Liver (tissue), 9 donors: Measurements from ENCODE around the gene TIGIT. TPM values are rescaled to one million over a fixed set of nuclear protein-coding genes. Genes with fewer than 3 reads are reported as not detected.

Source experiments
- DNase-seq: peaks from one replicate; pipeline ENCODE4 v3.0.0-alpha.2; 2017; ENCODE audit warnings: low spot score
- H3K27ac ChIP-seq, 2 donors: one replicate each; pipeline ENCODE4 v1.7.0; 2013; ENCODE audit warnings: inconsistent platforms in 2 of 2, low read length in 2 of 2, control low read depth in 1 of 2, low read depth in 1 of 2, mild to moderate bottlenecking in 1 of 2
- H3K27me3 ChIP-seq, 4 donors: one replicate each; pipeline versions ENCODE4 v1.6.1 to v1.7.0; 2013; ENCODE audit warnings: low read length in 3 of 4, inconsistent platforms in 1 of 4, mild to moderate bottlenecking in 1 of 4, moderate library complexity in 1 of 4; ENCODE audit not compliant: control insufficient read depth in 4 of 4, insufficient read depth in 4 of 4
- H3K36me3 ChIP-seq, 4 donors: one replicate each; pipeline versions ENCODE4 v1.6.1 to v1.7.0; 2013; ENCODE audit warnings: low read length in 3 of 4, mild to moderate bottlenecking in 3 of 4, low read depth in 1 of 4, moderate library complexity in 1 of 4; ENCODE audit not compliant: control insufficient read depth in 4 of 4, insufficient read depth in 3 of 4
- H3K4me1 ChIP-seq, 4 donors: one replicate each; pipeline versions ENCODE4 v1.6.1 to v1.7.0; 2013; ENCODE audit warnings: low read length in 3 of 4, mild to moderate bottlenecking in 3 of 4, moderate library complexity in 1 of 4; ENCODE audit not compliant: control insufficient read depth in 4 of 4, insufficient read depth in 4 of 4
- H3K4me3 ChIP-seq, 3 donors: one replicate each; pipeline versions ENCODE4 v1.6.1 to v1.7.0; 2013; ENCODE audit warnings: low read length in 3 of 3, control low read depth in 1 of 3, low read depth in 1 of 3, mild to moderate bottlenecking in 1 of 3
- H3K9ac ChIP-seq, 2 donors: one replicate each; pipeline ENCODE4 v1.7.0; 2013; ENCODE audit warnings: low read length in 2 of 2, mild to moderate bottlenecking in 2 of 2, moderate library complexity in 2 of 2, control low read depth in 1 of 2, low read depth in 1 of 2
- H3K9me3 ChIP-seq, 4 donors: one replicate each; pipeline versions ENCODE4 v1.6.1 to v1.7.0; 2013; ENCODE audit warnings: low read length in 3 of 4; ENCODE audit not compliant: control insufficient read depth in 4 of 4
- ATF3 ChIP-seq: IDR thresholded peaks from 2 replicates; pipeline ENCODE4 v1.6.1; 2016; ENCODE audit warnings: antibody characterized with exemption
- FOXA1 ChIP-seq: IDR thresholded peaks from 2 replicates; pipeline ENCODE4 v1.6.1; 2016; ENCODE audit warnings: antibody characterized with exemption
- GABPA ChIP-seq, 2 donors: IDR thresholded peaks in 1 of 2; conservative IDR thresholded peaks in 1 of 2; 2 replicates each; pipeline ENCODE4 v1.6.1; 2016; ENCODE audit warnings: antibody characterized with exemption in 2 of 2, mild to moderate bottlenecking in 1 of 2, moderate library complexity in 1 of 2
- HNF4A ChIP-seq, 2 donors: conservative IDR thresholded peaks; 2 replicates each; pipeline ENCODE4 v1.6.1; 2016; ENCODE audit warnings: antibody characterized with exemption in 2 of 2, mild to moderate bottlenecking in 2 of 2
- HNF4G ChIP-seq: IDR thresholded peaks from 2 replicates; pipeline ENCODE4 v1.6.1; 2016; ENCODE audit warnings: antibody characterized with exemption
- JUND ChIP-seq, 2 donors: IDR thresholded peaks; 2 replicates each; pipeline ENCODE4 v1.6.1; 2016; ENCODE audit warnings: antibody characterized with exemption in 2 of 2
- RAD21 ChIP-seq, 2 donors: IDR thresholded peaks; 2 replicates each; pipeline ENCODE4 v1.6.1; 2016; ENCODE audit warnings: antibody characterized with exemption in 2 of 2, mild to moderate bottlenecking in 2 of 2
- SP1 ChIP-seq: IDR thresholded peaks from 2 replicates; pipeline ENCODE4 v1.6.1; 2018; ENCODE audit warnings: antibody characterized with exemption, mild to moderate bottlenecking
- YY1 ChIP-seq: IDR thresholded peaks from 2 replicates; pipeline ENCODE4 v1.6.1; 2016; ENCODE audit warnings: antibody characterized with exemption, mild to moderate bottlenecking
- ZBTB33 ChIP-seq: IDR thresholded peaks from 2 replicates; pipeline ENCODE4 v1.6.1; 2016; ENCODE audit warnings: antibody characterized with exemption
- WGBS: extraction: QIAGEN DNeasy Blood & Tissue Kit; methylation state at CpG from one replicate; pipeline ENCODE4 v1.1.7; 2013; 5-methylcytosine and 5-hydroxymethylcytosine counted together
- polyA plus RNA-seq, 2 donors: library from polyadenylated mRNA; stranded (reverse) in 1 of 2; unstranded in 1 of 2; fragments of 200-250 nt in 1 of 2; fragments of >200 nt in 1 of 2; fragmentation: Nextera tagmentation in 1 of 2; extraction: Ambion mirVana in 1 of 2; gene quantifications; one replicate each; pipeline versions ENCODE4 v1.2.1 to v1.2.3, GENCODE V29; 2013 to 2015
- total RNA-seq, 2 donors: library from RNA; depleted of rRNA; stranded (reverse); fragments of >200 nt; gene quantifications; one replicate each; pipeline ENCODE4 v1.2.3, GENCODE V29; 2014
- TF ChIP-seq, protein P1 (sequence below): IDR thresholded peaks from 2 replicates; pipeline ENCODE4 v1.6.1; 2016; ENCODE audit warnings: antibody characterized with exemption, mild to moderate bottlenecking
- TF ChIP-seq, protein P2 (sequence below): fragments of 150-350 bp; IDR thresholded peaks from 2 replicates; pipeline ENCODE4 v1.5.1; 2017; ENCODE audit warnings: improper control_type of control experiment, low read depth, low read length; ENCODE audit not compliant: missing input control
- TF ChIP-seq, protein P3 (sequence below): IDR thresholded peaks from 2 replicates; pipeline ENCODE4 v1.6.1; 2016; ENCODE audit warnings: antibody characterized with exemption
- donor health status: healthy.
- donor health status: healthy.
- donor health status: healthy.
- donor health status: healthy.
- donor health status: healthy.

The TIGIT gene
- total and polyA plus RNA-seq, 4 donors, result 0.06 to 0.92 (median 0.38) TPM

DNA sequence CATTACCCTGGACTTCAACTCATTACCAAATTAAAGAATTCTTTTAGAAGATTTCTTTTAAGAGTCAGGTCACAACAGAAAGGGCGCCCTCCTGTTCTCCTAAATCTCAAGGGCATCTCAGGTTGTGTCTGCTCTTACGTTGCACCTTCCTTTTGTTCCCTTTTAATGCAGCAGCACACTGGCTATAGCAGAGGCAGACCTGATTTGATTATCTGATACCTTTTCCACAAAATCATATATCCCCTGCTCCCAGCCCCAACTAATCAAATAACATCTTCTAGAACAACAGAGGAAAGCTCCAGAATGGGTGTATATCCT lies 40.1 kb downstream of the TIGIT start (continued):
- no peak for TF ChIP-seq ATF3

DNA sequence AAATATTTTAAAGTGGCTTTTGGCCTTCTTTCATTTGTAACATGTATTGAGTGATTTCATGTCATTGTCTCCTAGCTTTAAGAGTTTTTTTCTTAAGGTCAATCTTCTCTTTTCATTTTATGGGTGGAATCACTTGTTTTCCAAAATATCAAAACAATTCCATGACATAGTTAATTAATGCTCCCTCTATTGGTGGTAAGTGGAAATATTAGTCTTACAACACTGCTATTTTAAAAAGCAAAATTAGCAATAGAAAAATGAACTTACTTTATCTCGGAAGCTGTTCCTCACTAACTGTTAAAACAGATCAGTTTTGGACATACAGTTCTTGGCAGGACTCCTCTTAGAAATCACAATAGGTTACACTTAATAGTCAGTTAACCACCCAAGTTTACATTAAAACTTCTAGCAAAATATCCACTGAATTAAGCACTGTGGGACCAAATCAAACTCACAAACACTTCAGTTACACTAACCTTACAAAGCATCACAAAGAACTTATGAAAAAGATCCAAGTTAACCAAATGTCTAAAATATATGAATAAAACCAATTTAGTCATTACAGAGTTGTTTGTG lies 42.4 kb downstream of the TIGIT start:
- no peak for DNase-seq
- no peaks in the 10 kb centered on the region for H3K9me3 ChIP-seq
- H3K4me1 ChIP-seq, result no peaks in the 10 kb centered on the region
- TF ChIP-seq, protein P1, sequence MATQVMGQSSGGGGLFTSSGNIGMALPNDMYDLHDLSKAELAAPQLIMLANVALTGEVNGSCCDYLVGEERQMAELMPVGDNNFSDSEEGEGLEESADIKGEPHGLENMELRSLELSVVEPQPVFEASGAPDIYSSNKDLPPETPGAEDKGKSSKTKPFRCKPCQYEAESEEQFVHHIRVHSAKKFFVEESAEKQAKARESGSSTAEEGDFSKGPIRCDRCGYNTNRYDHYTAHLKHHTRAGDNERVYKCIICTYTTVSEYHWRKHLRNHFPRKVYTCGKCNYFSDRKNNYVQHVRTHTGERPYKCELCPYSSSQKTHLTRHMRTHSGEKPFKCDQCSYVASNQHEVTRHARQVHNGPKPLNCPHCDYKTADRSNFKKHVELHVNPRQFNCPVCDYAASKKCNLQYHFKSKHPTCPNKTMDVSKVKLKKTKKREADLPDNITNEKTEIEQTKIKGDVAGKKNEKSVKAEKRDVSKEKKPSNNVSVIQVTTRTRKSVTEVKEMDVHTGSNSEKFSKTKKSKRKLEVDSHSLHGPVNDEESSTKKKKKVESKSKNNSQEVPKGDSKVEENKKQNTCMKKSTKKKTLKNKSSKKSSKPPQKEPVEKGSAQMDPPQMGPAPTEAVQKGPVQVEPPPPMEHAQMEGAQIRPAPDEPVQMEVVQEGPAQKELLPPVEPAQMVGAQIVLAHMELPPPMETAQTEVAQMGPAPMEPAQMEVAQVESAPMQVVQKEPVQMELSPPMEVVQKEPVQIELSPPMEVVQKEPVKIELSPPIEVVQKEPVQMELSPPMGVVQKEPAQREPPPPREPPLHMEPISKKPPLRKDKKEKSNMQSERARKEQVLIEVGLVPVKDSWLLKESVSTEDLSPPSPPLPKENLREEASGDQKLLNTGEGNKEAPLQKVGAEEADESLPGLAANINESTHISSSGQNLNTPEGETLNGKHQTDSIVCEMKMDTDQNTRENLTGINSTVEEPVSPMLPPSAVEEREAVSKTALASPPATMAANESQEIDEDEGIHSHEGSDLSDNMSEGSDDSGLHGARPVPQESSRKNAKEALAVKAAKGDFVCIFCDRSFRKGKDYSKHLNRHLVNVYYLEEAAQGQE, result no peak
- no peak for TF ChIP-seq FOXA1
- no peak for TF ChIP-seq YY1
- no peak for TF ChIP-seq JUND (IDR thresholded peaks at IDR 0.05)
- no peak for TF ChIP-seq SP1
- TF ChIP-seq RAD21 (IDR thresholded peaks at IDR 0.05), result peak; percentile 26 to 44
- TF ChIP-seq GABPA (IDR thresholded peaks at IDR 0.05 in 1 of 2, conservative IDR thresholded peaks at IDR 0.05 in 1 of 2), result no peak
- no peak for TF ChIP-seq ZBTB33
- TF ChIP-seq, protein P2, sequence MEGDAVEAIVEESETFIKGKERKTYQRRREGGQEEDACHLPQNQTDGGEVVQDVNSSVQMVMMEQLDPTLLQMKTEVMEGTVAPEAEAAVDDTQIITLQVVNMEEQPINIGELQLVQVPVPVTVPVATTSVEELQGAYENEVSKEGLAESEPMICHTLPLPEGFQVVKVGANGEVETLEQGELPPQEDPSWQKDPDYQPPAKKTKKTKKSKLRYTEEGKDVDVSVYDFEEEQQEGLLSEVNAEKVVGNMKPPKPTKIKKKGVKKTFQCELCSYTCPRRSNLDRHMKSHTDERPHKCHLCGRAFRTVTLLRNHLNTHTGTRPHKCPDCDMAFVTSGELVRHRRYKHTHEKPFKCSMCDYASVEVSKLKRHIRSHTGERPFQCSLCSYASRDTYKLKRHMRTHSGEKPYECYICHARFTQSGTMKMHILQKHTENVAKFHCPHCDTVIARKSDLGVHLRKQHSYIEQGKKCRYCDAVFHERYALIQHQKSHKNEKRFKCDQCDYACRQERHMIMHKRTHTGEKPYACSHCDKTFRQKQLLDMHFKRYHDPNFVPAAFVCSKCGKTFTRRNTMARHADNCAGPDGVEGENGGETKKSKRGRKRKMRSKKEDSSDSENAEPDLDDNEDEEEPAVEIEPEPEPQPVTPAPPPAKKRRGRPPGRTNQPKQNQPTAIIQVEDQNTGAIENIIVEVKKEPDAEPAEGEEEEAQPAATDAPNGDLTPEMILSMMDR, result peak; percentile 40
- no peak overlapping the region for H3K4me3 ChIP-seq
- H3K9ac ChIP-seq, result no peak overlapping the region
- H3K36me3 ChIP-seq, result peaks cover 9 to 17% (median 11%) of the 10 kb centered on the region in 4 donors
- 91% methylated on average over 1 of the region's 1 CpG for WGBS
- H3K27me3 ChIP-seq, result no peaks in the 10 kb centered on the region
- no peak overlapping the region for H3K27ac ChIP-seq

DNA sequence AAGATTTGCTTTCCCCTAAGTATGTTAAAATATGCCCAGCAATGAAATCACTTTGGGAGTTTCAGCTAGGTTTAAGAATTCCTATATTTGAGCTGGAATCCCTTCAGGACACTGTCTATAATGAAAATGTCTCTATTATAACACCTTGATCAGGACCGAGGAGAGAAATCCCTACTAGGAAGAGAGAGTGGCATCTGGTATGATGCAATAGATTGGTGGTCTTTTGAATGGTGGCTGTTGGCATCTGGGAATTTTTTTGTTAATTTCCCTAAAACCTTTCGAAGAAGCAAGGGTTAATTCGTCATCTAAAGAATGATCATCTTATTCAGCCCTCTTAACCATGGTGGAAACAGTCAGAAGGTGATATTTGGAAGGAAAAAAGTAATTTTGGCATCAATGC lies 43.0 kb downstream of the TIGIT start:
- H3K4me3 ChIP-seq, result no peak overlapping the region
- TF ChIP-seq HNF4G (no peak), HNF4A (conservative IDR thresholded peaks at IDR 0.05) (no peak), ZBTB33 (no peak), FOXA1 (no peak), ATF3 (no peak)
- TF ChIP-seq, protein P3, sequence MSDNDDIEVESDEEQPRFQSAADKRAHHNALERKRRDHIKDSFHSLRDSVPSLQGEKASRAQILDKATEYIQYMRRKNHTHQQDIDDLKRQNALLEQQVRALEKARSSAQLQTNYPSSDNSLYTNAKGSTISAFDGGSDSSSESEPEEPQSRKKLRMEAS, result no peak
- TF ChIP-seq, protein P2, result no peak

More for the DNA sequence above, 43.0 kb downstream of the TIGIT start:
- Histone ChIP-seq H3K4me1 (no peaks in the 10 kb centered on the region), H3K9ac (no peak overlapping the region), H3K27me3 (no peaks in the 10 kb centered on the region), H3K27ac (no peak overlapping the region), H3K9me3 (no peaks in the 10 kb centered on the region), H3K36me3 (peaks cover 9 to 17% (median 14%) of the 10 kb centered on the region in 4 donors)
- no peak for DNase-seq
- WGBS, result 92% methylated on average over 3 of the region's 3 CpGs
